Measurements from ENCODE around the gene OBSCN.

The OBSCN gene

GRCh38 chr1:228289239-228289849, 81.5 kb downstream of the OBSCN start:
- TF ChIP-seq FOXP2 (optimal IDR thresholded peaks at IDR 0.05; ENCODE audit: borderline replicate concordance, extremely low read depth, extremely low read length, insufficient read depth) (no peak), POLR2AphosphoS5 (IDR thresholded peaks at IDR 0.05; ENCODE audit: low read depth, low read length) (no peak), TAF1 (IDR thresholded peaks at IDR 0.05; ENCODE audit: borderline replicate concordance, insufficient read depth, low read length) (no peak), SIN3A (IDR thresholded peaks at IDR 0.05; ENCODE audit: borderline replicate concordance, insufficient read depth, low read length) (no peak), REST (IDR thresholded peaks at IDR 0.05; ENCODE audit: insufficient read depth in 1 of 2, low read depth in 2 of 2, low read length in 2 of 2) (no peak)

GRCh38 chr1:228289996-228290881, 82.4 kb downstream of the OBSCN start:
- no peak for TF ChIP-seq TAF1 (IDR thresholded peaks at IDR 0.05; ENCODE audit: borderline replicate concordance, insufficient read depth, low read length)
- no peak for TF ChIP-seq POLR2AphosphoS5 (IDR thresholded peaks at IDR 0.05; ENCODE audit: low read depth, low read length)
- TF ChIP-seq SIN3A (IDR thresholded peaks at IDR 0.05; ENCODE audit: borderline replicate concordance, insufficient read depth, low read length), result no peak
- no peak for TF ChIP-seq FOXP2 (optimal IDR thresholded peaks at IDR 0.05; ENCODE audit: borderline replicate concordance, extremely low read depth, extremely low read length, insufficient read depth)
- TF ChIP-seq REST (IDR thresholded peaks at IDR 0.05; ENCODE audit: insufficient read depth in 1 of 2, low read depth in 2 of 2, low read length in 2 of 2), result no peak

GRCh38 chr1:228291906-228292608, 84.2 kb downstream of the OBSCN start:
- TF ChIP-seq TAF1 (IDR thresholded peaks at IDR 0.05; ENCODE audit: borderline replicate concordance, insufficient read depth, low read length) (no peak), SIN3A (IDR thresholded peaks at IDR 0.05; ENCODE audit: borderline replicate concordance, insufficient read depth, low read length) (no peak), FOXP2 (optimal IDR thresholded peaks at IDR 0.05; ENCODE audit: borderline replicate concordance, extremely low read depth, extremely low read length, insufficient read depth) (no peak), REST (IDR thresholded peaks at IDR 0.05; ENCODE audit: insufficient read depth in 1 of 2, low read depth in 2 of 2, low read length in 2 of 2) (no peak), POLR2AphosphoS5 (IDR thresholded peaks at IDR 0.05; ENCODE audit: low read depth, low read length) (no peak)

GRCh38 chr1:228292609-228292911, 84.7 kb downstream of the OBSCN start:
- no peak for TF ChIP-seq TAF1 (IDR thresholded peaks at IDR 0.05; ENCODE audit: borderline replicate concordance, insufficient read depth, low read length)
- no peak for TF ChIP-seq REST (IDR thresholded peaks at IDR 0.05; ENCODE audit: insufficient read depth in 1 of 2, low read depth in 2 of 2, low read length in 2 of 2)
- TF ChIP-seq FOXP2 (optimal IDR thresholded peaks at IDR 0.05; ENCODE audit: borderline replicate concordance, extremely low read depth, extremely low read length, insufficient read depth), result no peak
- TF ChIP-seq POLR2AphosphoS5 (IDR thresholded peaks at IDR 0.05; ENCODE audit: low read depth, low read length), result no peak
